Upper lobe of right lung (tissue), 1 donor: ENCODE data around the gene LHFPL6. TPM values are rescaled to one million over a fixed set of nuclear protein-coding genes. Genes with fewer than 3 reads are reported as not detected.

Experiments used
- ATAC-seq: fragments of 200-7000 bp; cut with Tn5 transposase; one replicate; pipeline ENCODE4 v1.9.1; 2020; ENCODE audit warnings: mild to moderate bottlenecking, moderate library complexity
- DNase-seq: peaks from one replicate; pipeline ENCODE4 v3.0.0-alpha.2; 2020
- H3K27ac ChIP-seq: fragments of 200-600 bp; one replicate; pipeline ENCODE4 v1.8.0; 2022
- H3K27me3 ChIP-seq: fragments of 200-600 bp; one replicate; pipeline ENCODE4 v1.8.0; 2022; ENCODE audit warnings: mild to moderate bottlenecking
- H3K36me3 ChIP-seq: fragments of 200-600 bp; one replicate; pipeline ENCODE4 v1.8.0; 2022
- H3K4me1 ChIP-seq: fragments of 200-600 bp; one replicate; pipeline ENCODE4 v1.8.0; 2022
- H3K4me3 ChIP-seq: fragments of 200-600 bp; one replicate; pipeline ENCODE4 v1.8.0; 2022; ENCODE audit warnings: mild to moderate bottlenecking
- H3K9me3 ChIP-seq: fragments of 200-600 bp; one replicate; pipeline ENCODE4 v1.8.0; 2022
- CTCF ChIP-seq: fragments of 200-600 bp; IDR thresholded peaks from one replicate; pipeline ENCODE4 v1.8.0; 2022; ENCODE audit warnings: antibody characterized with exemption
- intact Hi-C: fragments of 100-400 bp; cut with DNase I; formaldehyde crosslinking; loops from one replicate; pipeline ENCODE4 v1.11.0; 2022
- total RNA-seq: library from RNA; stranded (reverse); fragmentation: NEBNext Ultra II Directional; extraction: Animal tissue kit (Norgen Biotek cat#: 25700); gene quantifications from one replicate; pipeline ENCODE4 v1.2.1, GENCODE V29; 2021
- donor health status: DM: no; HTN: yes; CAD: no; lungs with severe emphysema.

Gene LHFPL6
- total RNA-seq, 1 donor from 2014 or later = 80.0 TPM

- Histone ChIP-seq H3K27me3 (no peaks in the 10 kb centered on the region), H3K36me3 (no peaks in the 10 kb centered on the region), H3K4me3 (no peak overlapping the region), H3K9me3 (no peaks in the 10 kb centered on the region), H3K4me1 (no peaks in the 10 kb centered on the region), H3K27ac (no peak overlapping the region)
- DNase-seq (no peak), ATAC-seq (no peak)
- intact Hi-C loops = no loop called here
- no peak for TF ChIP-seq CTCF
These were observed 223.0 kb downstream of the LHFPL6 start for GRCh38 chr13:39379667-39380655.

- Histone ChIP-seq H3K9me3 (no peaks in the 10 kb centered on the region), H3K27ac (no peak overlapping the region), H3K4me1 (no peaks in the 10 kb centered on the region), H3K27me3 (no peaks in the 10 kb centered on the region), H3K36me3 (no peaks in the 10 kb centered on the region), H3K4me3 (no peak overlapping the region)
- intact Hi-C loops = no loop called here
- TF ChIP-seq CTCF = no peak
- ATAC-seq = no peak
- no peak for DNase-seq
These were observed 223.9 kb downstream of the LHFPL6 start for GRCh38 chr13:39379118-39379517.

GRCh38 chr13:39378306-39378705, 224.7 kb downstream of the LHFPL6 start:
- Histone ChIP-seq H3K27ac (no peak overlapping the region), H3K9me3 (no peaks in the 10 kb centered on the region)

GRCh38 chr13:39377699-39378098, 225.3 kb downstream of the LHFPL6 start:
- no peak overlapping the region for H3K27ac ChIP-seq
- ATAC-seq (no peak), DNase-seq (no peak)
- TF ChIP-seq CTCF = no peak
- no peaks in the 10 kb centered on the region for H3K36me3 ChIP-seq
- H3K27me3 ChIP-seq = no peaks in the 10 kb centered on the region
- no peak overlapping the region for H3K4me3 ChIP-seq
- H3K9me3 ChIP-seq = no peaks in the 10 kb centered on the region
- H3K4me1 ChIP-seq = no peaks in the 10 kb centered on the region
- intact Hi-C loops = no loop called here

More at GRCh38 chr13:39378306-39378705, 224.7 kb downstream of the LHFPL6 start:
- no peak overlapping the region for H3K4me3 ChIP-seq
- ATAC-seq = no peak
- H3K27me3 ChIP-seq = no peaks in the 10 kb centered on the region
- H3K4me1 ChIP-seq = no peaks in the 10 kb centered on the region
- H3K36me3 ChIP-seq = no peaks in the 10 kb centered on the region
- intact Hi-C loops = no loop called here
- no peak for TF ChIP-seq CTCF
- no peak for DNase-seq

- intact Hi-C loops = no loop called here
- TF ChIP-seq CTCF = no peak
- no peak for ATAC-seq
- H3K9me3 ChIP-seq = no peaks in the 10 kb centered on the region
- no peak overlapping the region for H3K27ac ChIP-seq
- no peaks in the 10 kb centered on the region for H3K4me1 ChIP-seq
- H3K4me3 ChIP-seq = no peak overlapping the region
- no peaks in the 10 kb centered on the region for H3K27me3 ChIP-seq
- H3K36me3 ChIP-seq = no peaks in the 10 kb centered on the region
- DNase-seq = no peak
These were observed 226.9 kb downstream of the LHFPL6 start for GRCh38 chr13:39376076-39376475.
